Smooth muscle cell (in vitro differentiated cells): ENCODE data around the gene SPHK1. TPM values are rescaled to one million over a fixed set of nuclear protein-coding genes. Genes with fewer than 3 reads are reported as not detected.

Source experiments
- DNase-seq: peaks from one replicate; lab custom pipeline; 2025; ENCODE audit not compliant: unreplicated experiment; lab: John Stamatoyannopoulos, UW
- H2AFZ ChIP-seq: fragments of 200-600 bp; sonication (generic); 2 replicates; pipeline ENCODE4 v1.6.0; 2016; ENCODE audit warnings: antibody characterized with exemption, low read depth, mild to moderate bottlenecking
- H3F3A ChIP-seq: fragments of 200-600 bp; sonication (generic); 2 replicates; pipeline ENCODE4 v1.6.0; 2017; ENCODE audit warnings: antibody characterized with exemption, low read depth
- H3K27ac ChIP-seq: fragments of 200-600 bp; sonication (generic); 2 replicates; pipeline ENCODE4 v1.5.1; 2016; ENCODE audit warnings: low read depth, mild to moderate bottlenecking
- H3K27me3 ChIP-seq: fragments of 200-600 bp; sonication (generic); 2 replicates; pipeline ENCODE4 v1.6.1; 2016; ENCODE audit warnings: low read depth, mild to moderate bottlenecking
- H3K36me3 ChIP-seq: fragments of 200-600 bp; sonication (generic); 2 replicates; pipeline ENCODE4 v1.5.1; 2016; ENCODE audit warnings: low read depth
- H3K4me1 ChIP-seq: fragments of 200-600 bp; sonication (generic); 2 replicates; pipeline ENCODE4 v1.5.1; 2016; ENCODE audit warnings: low read depth
- H3K4me2 ChIP-seq: fragments of 200-600 bp; sonication (generic); 2 replicates; pipeline ENCODE4 v1.6.0; 2016; ENCODE audit warnings: mild to moderate bottlenecking
- H3K4me3 ChIP-seq: fragments of 200-600 bp; sonication (generic); 2 replicates; pipeline ENCODE4 v1.5.1; 2016; ENCODE audit warnings: mild to moderate bottlenecking
- H3K79me2 ChIP-seq: fragments of 200-600 bp; sonication (generic); 2 replicates; pipeline ENCODE4 v1.6.0; 2016; ENCODE audit warnings: low read depth, mild to moderate bottlenecking
- H3K9ac ChIP-seq: fragments of 200-600 bp; sonication (generic); 2 replicates; pipeline ENCODE4 v1.6.0; 2016; ENCODE audit warnings: low read depth
- H3K9me3 ChIP-seq: fragments of 200-600 bp; sonication (generic); replicated peaks from 2 replicates; pipeline ENCODE4 v1.5.1; 2016; ENCODE audit warnings: low read depth
- H4K20me1 ChIP-seq: fragments of 200-600 bp; sonication (generic); 2 replicates; pipeline ENCODE4 v1.6.0; 2016; ENCODE audit warnings: low read depth
- WGBS: methylation state at CpG from one replicate; pipeline ENCODE4 v1.1.7; 2016; ENCODE audit warnings: low lambda C conversion rate; 5-methylcytosine and 5-hydroxymethylcytosine counted together
- polyA plus RNA-seq: library from polyadenylated mRNA; unstranded; fragments of >200 nt; fragmentation: Nextera tagmentation; extraction: Ambion mirVana; gene quantifications from 2 replicates; pipeline ENCODE4 v1.2.1, GENCODE V29; 2016
- total RNA-seq: library from RNA; depleted of rRNA; stranded (reverse); fragments of >200 nt; gene quantifications from 2 replicates; pipeline ENCODE4 v1.2.3, GENCODE V29; 2014
- TF ChIP-seq, protein P1 (sequence below): fragments of 200-600 bp; sonication (generic); IDR thresholded peaks from 2 replicates; pipeline ENCODE4 v1.5.1; 2017; ENCODE audit warnings: borderline replicate concordance, mild to moderate bottlenecking, antibody characterized with exemption; ENCODE audit not compliant: insufficient read depth, poor library complexity, severe bottlenecking

SPHK1 gene
- total and polyA plus RNA-seq, 2 experiments from 2014 or later, result 20.1 to 24.8 TPM

DNA sequence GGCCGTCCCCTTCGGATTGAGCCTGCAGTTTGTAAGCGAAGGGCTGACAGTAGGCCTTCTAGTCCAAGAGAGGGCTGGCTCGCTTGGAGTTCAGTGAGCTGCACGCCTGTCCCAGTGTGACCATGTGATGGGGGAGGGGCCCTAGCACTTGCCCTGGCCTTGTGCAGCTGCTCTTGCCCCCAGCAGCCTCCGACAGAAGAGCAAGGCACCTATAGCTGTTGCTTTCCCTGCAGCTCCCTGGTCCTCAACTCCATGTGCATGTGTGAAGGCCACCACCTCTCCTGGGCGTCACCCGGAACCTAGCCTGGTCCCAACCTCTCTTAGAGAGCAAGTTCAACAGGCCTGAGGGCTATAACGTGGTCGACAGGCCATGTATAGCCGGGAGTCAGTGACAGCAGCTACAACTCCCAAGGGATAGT is 5.6 kb downstream of the SPHK1 start:
- no peak overlapping the region for H3K27ac ChIP-seq
- no peak overlapping the region for H3K4me2 ChIP-seq
- H3F3A ChIP-seq, result peaks cover 6% of the 10 kb centered on the region
- no peaks in the 10 kb centered on the region for H3K9me3 ChIP-seq
- peaks cover 26% of the 10 kb centered on the region for H4K20me1 ChIP-seq
- H3K27me3 ChIP-seq, result no peaks in the 10 kb centered on the region
- TF ChIP-seq, protein P1, sequence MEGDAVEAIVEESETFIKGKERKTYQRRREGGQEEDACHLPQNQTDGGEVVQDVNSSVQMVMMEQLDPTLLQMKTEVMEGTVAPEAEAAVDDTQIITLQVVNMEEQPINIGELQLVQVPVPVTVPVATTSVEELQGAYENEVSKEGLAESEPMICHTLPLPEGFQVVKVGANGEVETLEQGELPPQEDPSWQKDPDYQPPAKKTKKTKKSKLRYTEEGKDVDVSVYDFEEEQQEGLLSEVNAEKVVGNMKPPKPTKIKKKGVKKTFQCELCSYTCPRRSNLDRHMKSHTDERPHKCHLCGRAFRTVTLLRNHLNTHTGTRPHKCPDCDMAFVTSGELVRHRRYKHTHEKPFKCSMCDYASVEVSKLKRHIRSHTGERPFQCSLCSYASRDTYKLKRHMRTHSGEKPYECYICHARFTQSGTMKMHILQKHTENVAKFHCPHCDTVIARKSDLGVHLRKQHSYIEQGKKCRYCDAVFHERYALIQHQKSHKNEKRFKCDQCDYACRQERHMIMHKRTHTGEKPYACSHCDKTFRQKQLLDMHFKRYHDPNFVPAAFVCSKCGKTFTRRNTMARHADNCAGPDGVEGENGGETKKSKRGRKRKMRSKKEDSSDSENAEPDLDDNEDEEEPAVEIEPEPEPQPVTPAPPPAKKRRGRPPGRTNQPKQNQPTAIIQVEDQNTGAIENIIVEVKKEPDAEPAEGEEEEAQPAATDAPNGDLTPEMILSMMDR, result no peak
- DNase-seq, result no peak
- no peaks in the 10 kb centered on the region for H3K79me2 ChIP-seq
- no peaks in the 10 kb centered on the region for H3K36me3 ChIP-seq
- no peaks in the 10 kb centered on the region for H3K4me1 ChIP-seq
- no peak overlapping the region for H3K9ac ChIP-seq
- no peak overlapping the region for H2AFZ ChIP-seq
- 68% methylated on average over 11 of the region's 11 CpGs for WGBS
- no peak overlapping the region for H3K4me3 ChIP-seq

DNA sequence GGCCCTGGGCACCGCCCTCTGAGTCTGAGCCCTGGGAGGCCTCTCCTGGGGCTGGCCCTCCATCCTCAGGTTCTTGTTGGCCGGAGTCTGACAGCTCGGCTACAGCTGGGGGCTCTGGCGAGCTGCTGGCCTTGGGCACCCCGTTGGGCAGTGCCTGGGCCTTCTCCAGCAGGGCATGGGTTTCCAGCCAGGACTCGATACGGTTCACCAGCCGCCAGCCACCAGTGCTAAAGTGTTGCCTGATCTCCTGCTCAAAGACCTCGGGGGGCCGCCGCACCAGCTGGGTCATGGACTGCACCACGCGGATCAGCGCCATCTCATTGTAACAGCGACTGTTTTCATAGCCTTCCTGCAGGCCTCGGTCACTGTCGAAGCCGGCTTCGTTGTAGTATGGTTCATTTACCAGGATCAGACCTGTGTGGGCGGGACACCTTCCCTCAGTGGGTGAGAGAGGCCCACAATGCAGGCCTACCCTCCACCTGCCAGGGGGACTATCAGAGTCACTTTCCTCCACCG is 6.8 kb downstream of the SPHK1 start:
- Histone ChIP-seq H3K27ac (no peak overlapping the region), H3K36me3 (no peaks in the 10 kb centered on the region), H3K9ac (no peak overlapping the region), H3K4me1 (no peaks in the 10 kb centered on the region), H3K9me3 (no peaks in the 10 kb centered on the region), H3K4me2 (no peak overlapping the region), H3K4me3 (no peak overlapping the region), H2AFZ (no peak overlapping the region), H3F3A (peaks cover 1% of the 10 kb centered on the region), H3K79me2 (no peaks in the 10 kb centered on the region), H4K20me1 (peaks cover 21% of the 10 kb centered on the region), H3K27me3 (no peaks in the 10 kb centered on the region)
- WGBS, result 98% methylated on average over 21 of the region's 21 CpGs
- TF ChIP-seq, protein P1, result no peak
- DNase-seq, result no peak

DNA sequence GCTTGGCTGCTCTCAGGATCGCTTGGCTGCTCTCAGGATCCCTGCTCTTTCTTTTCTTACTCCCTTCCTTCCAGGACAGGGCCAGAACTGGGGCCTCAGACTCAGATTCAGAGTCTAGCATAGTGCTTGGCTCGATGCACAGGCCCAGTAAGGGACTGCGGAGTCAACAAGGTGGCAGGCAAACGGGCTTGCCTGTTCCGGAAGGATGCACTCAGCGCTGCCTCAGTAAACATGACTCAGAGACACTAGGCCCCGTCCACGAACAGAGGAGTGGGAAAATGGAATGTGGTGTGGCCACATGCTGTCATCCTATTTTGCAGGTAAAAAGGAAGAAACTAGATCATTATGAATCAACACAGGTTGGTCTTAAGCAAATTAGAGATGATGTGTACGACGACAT is 9.8 kb downstream of the SPHK1 start:
- no peaks in the 10 kb centered on the region for H3K4me1 ChIP-seq
- H3K9ac ChIP-seq, result no peak overlapping the region
- no peak for DNase-seq
- H2AFZ ChIP-seq, result no peak overlapping the region
- H3K9me3 ChIP-seq, result no peaks in the 10 kb centered on the region
- H3K4me3 ChIP-seq, result no peak overlapping the region
- no peaks in the 10 kb centered on the region for H3K36me3 ChIP-seq
- no peaks in the 10 kb centered on the region for H3K79me2 ChIP-seq
- H3K27ac ChIP-seq, result peak overlapping the region; percentile 48
- no peaks in the 10 kb centered on the region for H3F3A ChIP-seq
- TF ChIP-seq, protein P1, result no peak
- no peak overlapping the region for H3K4me2 ChIP-seq
- peaks cover 13% of the 10 kb centered on the region for H4K20me1 ChIP-seq
- H3K27me3 ChIP-seq, result no peaks in the 10 kb centered on the region
- 78% methylated on average over 10 of the region's 10 CpGs for WGBS

DNA sequence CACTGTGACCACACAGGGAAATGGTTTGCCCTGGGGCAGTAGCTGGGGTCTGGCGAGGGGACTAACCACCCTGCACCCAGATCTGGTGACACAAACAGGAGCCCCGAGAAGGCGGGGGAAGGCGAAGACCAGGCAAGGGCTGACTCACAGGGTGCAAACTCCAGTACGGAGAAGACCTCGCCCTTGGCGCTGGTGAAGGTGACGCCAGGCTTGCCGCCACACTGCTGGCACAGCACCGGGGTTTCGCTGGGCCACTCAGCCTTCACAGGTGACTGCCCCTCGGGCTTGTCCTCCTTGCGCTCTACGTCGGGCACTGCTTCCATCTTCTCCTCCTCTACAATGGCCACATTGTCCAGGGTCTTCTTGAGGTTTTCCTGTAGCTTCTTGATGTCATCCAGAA is 11.6 kb downstream of the SPHK1 start:
- TF ChIP-seq, protein P1, result no peak
- no peak overlapping the region for H3K4me2 ChIP-seq
- H2AFZ ChIP-seq, result no peak overlapping the region
- H3K36me3 ChIP-seq, result no peaks in the 10 kb centered on the region
- no peaks in the 10 kb centered on the region for H3K9me3 ChIP-seq
- no peaks in the 10 kb centered on the region for H3K4me1 ChIP-seq
- no peak overlapping the region for H3K27ac ChIP-seq
- no peak overlapping the region for H3K9ac ChIP-seq
- DNase-seq, result no peak
- no peak overlapping the region for H3K4me3 ChIP-seq
- no peaks in the 10 kb centered on the region for H3K27me3 ChIP-seq
- no peaks in the 10 kb centered on the region for H3K79me2 ChIP-seq
- WGBS, result 98% methylated on average over 15 of the region's 15 CpGs
- peaks cover 5% of the 10 kb centered on the region for H4K20me1 ChIP-seq
- no peaks in the 10 kb centered on the region for H3F3A ChIP-seq
